NCI-H510A treated with DMSO at 0.1 percent for 48 hours (cell line): ENCODE measurements around the gene HNRNPU.

Experiments used
- DNase-seq: peaks from one replicate; lab custom pipeline; 2025; lab: John Stamatoyannopoulos, UW

Gene HNRNPU

DNA sequence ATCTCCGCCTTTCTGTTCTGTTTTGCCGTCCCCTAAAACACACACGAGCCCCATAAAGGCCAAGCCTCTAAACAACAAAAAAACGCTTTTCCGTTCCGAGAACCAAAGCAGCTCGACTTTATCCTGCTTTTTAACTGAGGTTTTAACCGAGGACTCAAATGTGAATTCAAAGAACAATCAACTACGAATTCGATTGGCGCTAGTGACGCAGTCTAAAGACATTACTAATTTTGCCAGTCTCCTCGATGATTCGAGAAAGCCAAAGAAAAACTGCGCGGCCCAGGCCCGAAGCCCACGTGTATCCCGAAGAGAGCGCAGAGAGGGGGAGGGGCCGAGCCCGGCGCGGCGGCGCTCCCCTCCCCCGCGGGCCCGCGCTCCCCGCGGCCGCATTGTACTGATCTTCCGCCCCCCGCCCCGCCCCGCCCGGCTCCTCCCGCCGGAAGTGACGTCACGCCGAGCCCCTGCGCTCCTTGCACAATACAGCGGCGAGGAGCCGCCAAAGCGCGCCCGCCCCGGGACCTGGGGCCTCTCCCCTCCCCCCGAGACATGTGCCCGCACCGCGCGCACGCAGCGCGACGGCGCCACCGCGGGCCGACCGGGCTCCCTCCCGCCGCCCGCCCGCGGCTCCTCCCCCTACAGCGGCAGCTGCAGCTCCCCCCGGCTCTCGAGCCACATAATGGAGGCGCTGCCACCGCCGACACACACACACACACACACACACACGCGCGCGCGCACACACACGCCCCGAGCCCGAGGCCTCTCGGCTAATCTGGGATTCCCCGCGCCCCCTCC, 1.4 kb downstream of the HNRNPU start:
- DNase-seq, result peak; percentile 70

- no peak for DNase-seq
Observed at GRCh38 chr1:244862354-244862698, 2.0 kb downstream of the HNRNPU start.

DNA sequence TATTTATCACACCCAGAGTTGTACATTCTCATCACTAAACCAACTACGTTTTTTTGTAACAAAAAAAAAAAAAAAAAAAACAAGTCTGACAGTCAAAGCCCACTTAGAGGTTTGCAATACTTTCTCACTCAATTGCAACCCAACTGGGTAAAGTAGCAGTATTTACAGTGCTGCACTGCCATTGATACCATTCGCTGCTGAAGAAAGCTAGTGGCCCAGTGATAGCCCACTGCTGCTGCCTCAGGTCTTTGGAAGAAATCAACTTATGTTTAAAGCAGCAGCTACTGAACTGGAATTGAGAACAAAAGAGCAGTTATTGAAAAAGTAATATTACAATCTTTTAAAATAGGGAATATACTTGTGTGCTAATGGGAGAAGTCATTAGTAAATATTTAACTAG, 2.7 kb downstream of the HNRNPU start:
- DNase-seq, result no peak

DNA sequence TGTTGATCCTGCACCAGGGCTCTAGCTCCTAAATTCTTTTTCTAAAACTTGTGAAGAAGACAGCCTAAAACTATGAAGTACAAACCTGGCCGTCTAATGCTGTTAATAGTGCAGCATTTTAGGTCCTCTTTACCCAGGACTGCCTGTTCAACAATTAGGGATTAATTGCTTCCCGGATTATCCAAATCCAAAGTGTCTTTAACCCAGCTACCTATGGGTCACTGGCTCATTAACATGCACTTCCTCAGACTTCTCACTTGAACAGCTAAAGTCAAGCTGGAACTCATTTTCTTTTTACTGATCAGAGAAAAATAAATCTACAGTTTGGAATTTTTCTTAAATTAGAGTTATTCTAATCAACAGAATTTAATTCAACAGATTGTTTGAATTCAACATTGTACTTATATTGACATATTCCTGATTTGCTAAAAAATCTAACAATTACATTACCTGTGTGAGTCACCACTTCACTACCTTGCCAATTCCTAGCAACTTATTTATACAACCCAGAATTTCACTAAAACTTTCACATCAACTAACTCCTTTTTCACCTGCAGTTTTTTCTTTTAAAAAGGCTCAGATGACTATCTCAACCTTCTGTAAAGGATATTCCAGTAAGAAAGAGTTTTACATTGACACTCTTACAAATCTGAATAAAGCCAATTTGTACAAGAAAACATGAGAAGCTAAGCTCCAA, 3.3 kb downstream of the HNRNPU start:
- DNase-seq, result no peak

DNA sequence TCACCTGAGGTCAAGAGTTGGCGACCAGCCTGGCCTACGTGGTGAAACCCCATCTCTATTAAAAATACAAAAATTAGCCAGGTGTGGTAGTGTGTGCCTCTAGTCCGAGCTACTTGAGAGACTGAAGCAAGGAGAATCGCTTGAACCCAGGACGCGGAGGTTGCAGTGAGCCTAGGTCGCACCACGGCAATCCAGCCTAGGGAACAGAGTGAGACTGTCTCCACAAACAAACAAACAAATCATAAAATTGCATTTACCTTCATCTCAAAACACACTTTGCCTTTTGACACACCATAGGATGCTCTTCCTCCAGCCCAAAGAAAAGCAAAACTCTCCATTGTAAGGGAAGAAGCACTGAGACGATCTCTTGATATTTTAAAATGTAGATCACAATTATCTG, 4.3 kb downstream of the HNRNPU start:
- no peak for DNase-seq

GRCh38 chr1:244858357-244858756, 6.0 kb downstream of the HNRNPU start:
- no peak for DNase-seq

DNA sequence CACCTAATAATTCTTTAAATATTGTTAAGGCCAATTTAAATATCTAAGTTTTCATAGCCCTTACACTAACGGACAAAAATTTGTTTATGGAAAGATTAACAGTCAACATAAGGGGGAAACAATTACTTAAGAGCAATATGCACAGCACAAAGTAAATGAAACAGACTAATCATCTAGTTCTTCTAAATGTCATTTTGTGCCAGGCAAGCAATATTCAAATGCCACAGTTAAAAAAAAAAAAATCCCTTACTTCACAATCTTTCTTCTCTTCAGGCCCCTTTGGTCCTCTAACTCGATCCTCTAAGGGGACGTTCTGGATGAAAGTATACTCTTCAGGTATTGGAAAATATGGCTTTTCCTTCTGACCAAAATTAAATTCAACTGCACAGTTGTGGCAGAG, 6.6 kb downstream of the HNRNPU start:
- no peak for DNase-seq

DNA sequence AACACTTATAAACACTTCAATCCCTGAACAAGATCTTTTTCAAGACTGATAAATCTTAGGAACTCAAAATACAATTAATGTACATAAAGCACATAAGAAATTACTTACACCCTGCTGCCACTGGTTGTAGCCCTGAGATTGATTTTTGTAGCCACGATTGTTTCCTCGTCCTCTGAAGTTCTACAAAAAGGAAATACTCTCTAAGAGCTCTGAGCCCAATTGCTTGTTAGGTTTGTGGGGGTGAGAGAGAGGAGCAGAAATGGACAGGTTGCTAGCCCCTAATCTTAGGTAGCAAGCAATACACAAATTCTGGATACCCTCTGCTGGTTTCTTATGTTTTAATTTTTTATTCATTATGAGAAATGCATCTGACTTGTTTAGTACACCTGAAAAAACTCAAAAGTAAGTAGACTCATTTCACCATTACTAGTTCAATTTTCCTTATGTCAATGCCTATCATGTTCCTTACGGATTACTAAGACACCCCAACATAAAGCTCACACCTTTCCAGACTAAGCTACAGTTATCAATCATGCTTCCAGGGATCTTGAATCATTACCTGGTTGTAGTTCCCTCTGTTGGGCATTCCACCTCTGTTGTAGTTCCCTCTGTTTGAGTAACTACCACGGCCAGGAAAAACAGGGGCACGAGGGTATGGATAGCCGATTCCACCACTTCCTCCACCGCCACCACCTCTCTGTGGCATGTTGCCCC, 9.3 kb downstream of the HNRNPU start:
- DNase-seq, result no peak

DNA sequence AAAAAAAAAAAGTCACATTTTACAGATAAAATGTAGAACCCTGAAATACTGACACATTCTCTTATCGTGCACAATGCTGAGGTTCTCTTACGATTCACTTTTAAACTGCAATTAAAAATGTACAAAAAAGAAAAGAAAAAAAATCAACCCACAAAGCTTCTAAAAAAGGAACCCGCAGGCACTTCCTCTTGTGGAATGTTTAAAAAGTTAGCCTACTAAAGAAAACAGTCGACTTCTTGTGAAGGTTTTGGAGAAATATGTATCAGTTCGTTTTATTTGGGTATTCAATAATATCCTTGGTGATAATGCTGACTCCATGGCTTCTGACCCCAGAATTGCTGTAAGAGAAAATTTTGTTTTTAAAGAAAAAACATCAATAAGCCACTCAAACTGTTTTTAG, 10.2 kb downstream of the HNRNPU start:
- no peak for DNase-seq

DNA sequence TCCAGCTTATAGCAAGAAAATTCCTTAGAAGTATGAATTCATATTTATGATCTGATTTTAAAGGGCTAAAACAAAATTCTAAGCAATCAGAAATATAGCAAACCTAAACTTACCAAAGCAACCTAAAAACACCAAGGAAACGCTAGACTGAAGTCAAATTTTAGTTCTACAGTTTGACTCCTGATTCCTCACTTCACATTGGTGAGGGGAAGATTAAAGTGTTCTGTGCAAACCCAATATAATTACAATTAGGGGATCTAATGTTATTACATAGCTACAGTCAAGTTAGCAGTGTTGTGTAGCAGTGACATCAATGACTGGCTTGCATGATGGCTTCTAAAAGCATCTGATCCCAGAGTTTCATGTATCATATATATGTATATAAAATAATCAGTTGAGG, 11.6 kb downstream of the HNRNPU start:
- DNase-seq, result no peak

GRCh38 chr1:244851546-244852231, 12.7 kb downstream of the HNRNPU start:
- DNase-seq, result no peak

DNA sequence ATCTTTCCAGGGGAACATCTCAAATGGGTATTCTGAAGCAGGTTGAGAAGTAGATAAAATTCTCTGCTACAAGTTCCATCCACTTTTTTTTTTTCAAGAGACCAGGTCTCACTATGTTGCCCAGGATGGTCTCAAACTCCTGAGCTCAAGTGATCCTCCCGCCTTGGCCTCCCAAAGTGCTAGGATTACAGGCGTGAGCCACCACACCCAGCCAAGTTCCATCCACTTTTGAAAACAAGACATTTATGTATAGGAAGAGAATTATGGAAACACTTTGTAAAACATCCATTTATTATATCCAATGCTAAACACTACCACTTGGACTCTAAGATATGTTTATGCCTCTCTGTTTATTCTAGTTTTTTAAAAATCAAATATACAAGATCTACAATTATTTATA, 13.4 kb downstream of the HNRNPU start:
- DNase-seq, result no peak

DNA sequence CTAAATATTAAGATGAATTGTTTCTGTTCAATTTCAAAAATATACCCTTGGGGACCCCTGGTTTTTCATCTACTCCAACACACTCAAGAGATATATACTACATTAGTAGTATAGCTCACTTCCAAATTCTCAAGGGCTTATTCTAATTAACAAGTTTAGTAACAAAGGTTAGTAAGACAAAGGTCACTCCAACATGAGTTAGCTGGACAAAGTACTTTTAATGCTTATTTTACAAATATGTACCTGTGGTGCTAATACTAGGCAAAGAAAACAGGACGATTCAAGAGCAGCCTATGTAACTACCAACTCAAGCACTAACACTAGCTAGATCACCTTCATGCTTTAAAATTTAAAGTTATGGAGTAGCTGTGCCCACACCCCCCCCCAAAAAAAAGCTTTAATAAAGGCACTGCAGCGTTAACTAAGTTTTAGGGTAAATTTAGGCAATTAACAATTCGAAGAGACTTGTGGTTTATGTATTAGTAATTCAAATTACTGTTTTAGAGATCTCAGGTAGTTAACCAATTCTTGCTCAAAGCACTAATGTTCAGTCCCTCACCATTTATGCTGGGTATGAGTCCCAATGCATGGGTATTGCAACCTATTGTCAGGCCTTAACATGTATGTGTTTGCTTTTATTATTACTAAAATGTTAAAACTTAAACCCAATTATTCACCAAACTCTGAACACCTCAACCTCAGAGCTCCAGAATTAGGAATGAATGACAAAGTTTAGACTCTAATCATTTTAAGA, 14.1 kb downstream of the HNRNPU start:
- DNase-seq, result no peak

DNA sequence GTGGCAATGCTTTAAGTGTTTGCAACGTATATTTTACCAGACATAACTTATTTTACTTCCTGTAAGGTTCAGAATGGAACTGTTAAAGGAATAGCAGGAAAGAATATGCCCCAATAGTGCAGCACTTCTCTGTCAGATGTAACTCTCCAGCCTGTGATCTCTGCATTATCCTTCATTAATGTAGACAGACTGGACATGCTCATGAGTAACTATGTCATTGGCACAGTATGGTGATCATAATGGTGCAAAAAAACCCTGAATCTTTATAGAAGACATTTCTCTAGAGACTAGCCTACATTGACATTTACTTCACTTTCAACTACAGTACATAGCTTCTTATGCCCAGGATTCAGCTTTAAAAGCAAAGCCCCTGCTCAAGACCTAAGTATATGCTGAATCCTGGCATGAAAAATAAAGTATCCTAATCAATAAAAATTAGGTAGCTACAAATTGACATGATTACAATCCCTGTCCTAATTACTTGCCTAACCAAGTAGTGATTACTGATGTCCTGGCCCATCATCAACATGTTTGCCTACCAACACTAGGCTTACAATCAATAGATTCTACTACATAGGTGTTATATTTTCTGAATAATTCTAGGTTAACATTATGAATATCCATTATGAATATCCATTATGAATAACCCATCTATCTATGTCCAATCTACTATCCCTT, 15.0 kb downstream of the HNRNPU start:
- no peak for DNase-seq

DNA sequence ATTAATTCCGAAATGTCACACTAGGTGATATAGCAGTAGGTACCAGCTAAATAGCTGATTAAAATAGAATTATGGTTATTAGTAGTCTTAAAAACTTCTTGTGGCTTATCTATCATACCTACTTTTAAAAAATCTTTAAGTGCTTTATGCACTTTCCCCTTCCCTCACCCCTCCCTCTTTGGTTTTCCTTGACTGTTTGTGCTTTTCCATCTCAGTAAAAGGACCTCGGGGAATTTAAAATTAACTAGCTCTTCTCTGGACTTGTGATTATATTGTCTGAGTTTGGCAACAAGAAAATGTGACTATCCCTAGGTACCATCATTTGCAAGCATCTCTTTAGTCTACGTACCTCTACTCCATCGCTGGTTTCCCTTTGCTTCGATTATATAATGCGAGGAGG, 17.7 kb downstream of the HNRNPU start:
- no peak for DNase-seq

- no peak for DNase-seq
Observed at GRCh38 chr1:244844155-244845121, 19.9 kb downstream of the HNRNPU start.

GRCh38 chr1:244843148-244843978, 21.0 kb downstream of the HNRNPU start:
- DNase-seq, result no peak

DNA sequence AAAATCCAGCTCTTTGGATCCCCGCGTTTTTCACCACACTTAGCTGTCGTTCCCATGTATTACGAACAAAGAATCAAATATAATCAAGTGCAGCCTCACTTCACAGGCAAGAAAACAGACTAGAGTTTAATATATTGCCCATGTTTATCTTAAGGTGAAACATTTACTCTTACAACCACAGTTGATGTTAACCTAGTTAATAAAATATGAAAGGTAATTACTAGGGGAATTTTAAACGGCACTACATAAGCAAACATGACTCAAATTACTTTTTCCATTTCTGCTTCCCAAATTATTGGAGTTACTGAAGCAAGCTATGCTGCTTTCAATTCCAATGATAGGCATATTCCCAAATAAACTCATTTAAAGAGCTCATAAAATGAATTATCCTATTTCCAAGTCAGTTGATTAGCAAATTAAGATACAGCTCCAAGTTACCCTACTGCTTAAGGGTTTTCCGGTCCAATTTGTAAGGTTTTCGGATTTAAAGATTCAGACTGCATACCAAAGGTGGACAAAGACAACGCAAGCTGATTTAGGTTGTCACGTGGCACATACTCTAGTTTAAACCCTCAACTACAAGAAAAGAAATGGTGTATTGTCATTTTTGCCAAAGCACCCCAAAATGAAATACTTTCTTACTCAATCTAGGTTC, 22.9 kb downstream of the HNRNPU start:
- DNase-seq, result no peak
